ENCODE measurements around the gene MYOCD.

The MYOCD gene

GRCh38 chr17:12722282-12722681, 56.6 kb downstream of the MYOCD start:
- no peak for DNase-seq (ENCODE audit: extremely low spot score)
- CTCF ChIA-PET, result no interaction called here
- POLR2A ChIA-PET, result no interaction called here
- TF ChIP-seq BHLHE40 (IDR thresholded peaks at IDR 0.05; ENCODE audit: borderline replicate concordance) (no peak), SUZ12 (IDR thresholded peaks at IDR 0.05) (no peak), FOXK2 (IDR thresholded peaks at IDR 0.05) (no peak), PKNOX1 (IDR thresholded peaks at IDR 0.05) (no peak), HDGF (IDR thresholded peaks at IDR 0.05; ENCODE audit: borderline replicate concordance) (no peak), L3MBTL2 (conservative IDR thresholded peaks at IDR 0.05) (no peak), FOXM1 (IDR thresholded peaks at IDR 0.05; ENCODE audit: borderline replicate concordance) (no peak), LEF1 (IDR thresholded peaks at IDR 0.05; ENCODE audit: borderline replicate concordance) (no peak), ZNF384 (IDR thresholded peaks at IDR 0.05) (no peak), ELF4 (IDR thresholded peaks at IDR 0.05) (no peak), SP1 (IDR thresholded peaks at IDR 0.05) (no peak), CTBP1 (IDR thresholded peaks at IDR 0.05; ENCODE audit: borderline replicate concordance) (no peak), NFRKB (IDR thresholded peaks at IDR 0.05) (no peak)

- POLR2A ChIA-PET, result no interaction called here
- TF ChIP-seq BHLHE40 (IDR thresholded peaks at IDR 0.05; ENCODE audit: borderline replicate concordance), result no peak
- no peak for TF ChIP-seq ARNT (IDR thresholded peaks at IDR 0.05)
- no peak for TF ChIP-seq ZNF384 (IDR thresholded peaks at IDR 0.05)
- no peak for TF ChIP-seq HDGF (IDR thresholded peaks at IDR 0.05; ENCODE audit: borderline replicate concordance)
- no peak for TF ChIP-seq FOXA1 (IDR thresholded peaks at IDR 0.05)
- no peak for TF ChIP-seq SUZ12 (IDR thresholded peaks at IDR 0.05)
- no peak for TF ChIP-seq CTBP1 (IDR thresholded peaks at IDR 0.05; ENCODE audit: borderline replicate concordance)
- TF ChIP-seq NFRKB (IDR thresholded peaks at IDR 0.05), result no peak
- TF ChIP-seq TARDBP (IDR thresholded peaks at IDR 0.05), result no peak
- no peak for TF ChIP-seq FOXM1 (IDR thresholded peaks at IDR 0.05; ENCODE audit: borderline replicate concordance)
- TF ChIP-seq ELF4 (IDR thresholded peaks at IDR 0.05), result no peak
- no peak for TF ChIP-seq PKNOX1 (IDR thresholded peaks at IDR 0.05)
- no peak for TF ChIP-seq FOXK2 (IDR thresholded peaks at IDR 0.05)
- no peak for TF ChIP-seq L3MBTL2 (conservative IDR thresholded peaks at IDR 0.05)
- no peak for TF ChIP-seq SP1 (IDR thresholded peaks at IDR 0.05)
- TF ChIP-seq LEF1 (IDR thresholded peaks at IDR 0.05; ENCODE audit: borderline replicate concordance), result no peak
- no peak for DNase-seq (ENCODE audit: extremely low spot score)
- CTCF ChIA-PET, result no interaction called here
Observed at GRCh38 chr17:12726131-12726530, 60.4 kb downstream of the MYOCD start.

GRCh38 chr17:12727076-12727760, 61.5 kb downstream of the MYOCD start:
- TF ChIP-seq PKNOX1 (IDR thresholded peaks at IDR 0.05) (no peak), NFRKB (IDR thresholded peaks at IDR 0.05) (no peak), CTBP1 (IDR thresholded peaks at IDR 0.05; ENCODE audit: borderline replicate concordance) (no peak), FOXA1 (IDR thresholded peaks at IDR 0.05) (no peak), TARDBP (IDR thresholded peaks at IDR 0.05) (no peak), HDGF (IDR thresholded peaks at IDR 0.05; ENCODE audit: borderline replicate concordance) (no peak), FOXM1 (IDR thresholded peaks at IDR 0.05; ENCODE audit: borderline replicate concordance) (no peak), BHLHE40 (IDR thresholded peaks at IDR 0.05; ENCODE audit: borderline replicate concordance) (no peak), SP1 (IDR thresholded peaks at IDR 0.05) (no peak), ELF4 (IDR thresholded peaks at IDR 0.05) (no peak), L3MBTL2 (conservative IDR thresholded peaks at IDR 0.05) (no peak), ARNT (IDR thresholded peaks at IDR 0.05) (no peak), SUZ12 (IDR thresholded peaks at IDR 0.05) (no peak), ZNF384 (IDR thresholded peaks at IDR 0.05) (no peak), LEF1 (IDR thresholded peaks at IDR 0.05; ENCODE audit: borderline replicate concordance) (no peak), FOXK2 (IDR thresholded peaks at IDR 0.05) (no peak)

GRCh38 chr17:12727881-12728280, 62.2 kb downstream of the MYOCD start:
- ChIA-PET POLR2A (no interaction called here), CTCF (interaction anchor here (0.5 to 1.1 kb wide), 2 partner anchors 14 to 28 kb away, joined by 3 to 7 read pairs; no protein-coding TSS in a partner anchor)

More at GRCh38 chr17:12727076-12727760, 61.5 kb downstream of the MYOCD start:
- no peak for DNase-seq (ENCODE audit: extremely low spot score)
- ChIA-PET CTCF (interaction anchor here (0.5 to 1.2 kb wide), 3 partner anchors 15 to 28 kb away, joined by 3 to 7 read pairs (median 3); no protein-coding TSS in a partner anchor), POLR2A (no interaction called here)

More at GRCh38 chr17:12727881-12728280, 62.2 kb downstream of the MYOCD start:
- DNase-seq (ENCODE audit: extremely low spot score), result no peak
- TF ChIP-seq BHLHE40 (IDR thresholded peaks at IDR 0.05; ENCODE audit: borderline replicate concordance), result no peak
- no peak for TF ChIP-seq ZNF384 (IDR thresholded peaks at IDR 0.05)
- no peak for TF ChIP-seq L3MBTL2 (conservative IDR thresholded peaks at IDR 0.05)
- TF ChIP-seq LEF1 (IDR thresholded peaks at IDR 0.05; ENCODE audit: borderline replicate concordance), result no peak
- TF ChIP-seq SP1 (IDR thresholded peaks at IDR 0.05), result no peak
- TF ChIP-seq FOXM1 (IDR thresholded peaks at IDR 0.05; ENCODE audit: borderline replicate concordance), result no peak
- no peak for TF ChIP-seq HDGF (IDR thresholded peaks at IDR 0.05; ENCODE audit: borderline replicate concordance)
- TF ChIP-seq FOXK2 (IDR thresholded peaks at IDR 0.05), result no peak
- TF ChIP-seq TARDBP (IDR thresholded peaks at IDR 0.05), result no peak
- TF ChIP-seq FOXA1 (IDR thresholded peaks at IDR 0.05), result no peak
- TF ChIP-seq NFRKB (IDR thresholded peaks at IDR 0.05), result no peak
- TF ChIP-seq ARNT (IDR thresholded peaks at IDR 0.05), result no peak
- TF ChIP-seq CTBP1 (IDR thresholded peaks at IDR 0.05; ENCODE audit: borderline replicate concordance), result no peak
- no peak for TF ChIP-seq SUZ12 (IDR thresholded peaks at IDR 0.05)
- no peak for TF ChIP-seq ELF4 (IDR thresholded peaks at IDR 0.05)
- TF ChIP-seq PKNOX1 (IDR thresholded peaks at IDR 0.05), result no peak
